HepG2 (cell line): ENCODE results near the gene JAKMIP2. TPM values are rescaled to one million over a fixed set of nuclear protein-coding genes. Genes with fewer than 3 reads are reported as not detected.

Source experiments
- ATAC-seq: fragments of 200-7000 bp; cut with Tn5 transposase; 3 replicates; pipeline ENCODE4 v1.9.1; 2020; ENCODE audit warnings: mild to moderate bottlenecking, moderate library complexity
- BruUV-seq: library from RNA; stranded (reverse); fragments of 400-500 nt; replicated peaks from 2 replicates; lab custom pipeline; 2021; lab: Mats Ljungman, UMichigan
- CTCF ChIA-PET: fragments of 300-600 bp; formaldehyde crosslinking; extraction: SDS; loops from one replicate; lab custom pipeline; 2021; ENCODE audit warnings: low total read pairs, inconsistent platforms, low intra/inter-chr PET ratio; lab: Yijun Ruan, JAX
- POLR2A ChIA-PET: fragments of 350-600 bp; sonication (Branson Sonifier 250); formaldehyde crosslinking; loops from one replicate; lab custom pipeline; 2020; ENCODE audit warnings: antibody characterized with exemption, inconsistent platforms; lab: Yijun Ruan, JAX
- DNase-seq: peaks from one replicate; pipeline ENCODE4 v3.0.0-alpha.2; 2015; ENCODE audit warnings: low spot score
- FAIRE-seq: peaks from 3 replicates; lab custom pipeline; 2011; peaks lifted over from hg19 to GRCh38; lab: Jason Lieb, UNC
- H2AFZ ChIP-seq: one replicate; pipeline ENCODE4 v1.6.1; 2011; ENCODE audit warnings: low read length, inconsistent platforms
- H3K27ac ChIP-seq: fragments of 300-600 bp; 3 replicates; pipeline ENCODE4 v1.8.0; 2011; ENCODE audit warnings: mixed run types, mild to moderate bottlenecking, mixed read lengths, low read length, inconsistent platforms; ENCODE audit not compliant: insufficient read depth; ENCODE audit errors: extremely low read length
- H3K27me3 ChIP-seq, 2 experiments: fragments of 200-600 bp in 1 of 2; 2 replicates in 1 of 2; 3 replicates in 1 of 2; pipeline versions ENCODE4 v1.6.0 to v1.8.0; 2011; ENCODE audit warnings: low read length in 2 of 2, mild to moderate bottlenecking in 2 of 2, moderate library complexity in 2 of 2, inconsistent platforms in 1 of 2; ENCODE audit not compliant: insufficient read depth in 2 of 2, control insufficient read depth in 1 of 2
- H3K36me3 ChIP-seq, 2 experiments: fragments of 200-600 bp in 1 of 2; replicated peaks in 1 of 2; 2 replicates in 1 of 2; 3 replicates in 1 of 2; pipeline versions ENCODE4 v1.5.1 to v1.8.0; 2011; ENCODE audit warnings: low read length in 2 of 2, inconsistent platforms in 1 of 2; ENCODE audit not compliant: insufficient read depth in 2 of 2, control insufficient read depth in 1 of 2
- H3K4me1 ChIP-seq: 2 replicates; pipeline ENCODE4 v1.5.1; 2012; ENCODE audit warnings: low read length, inconsistent platforms; ENCODE audit not compliant: insufficient read depth
- H3K4me2 ChIP-seq: 2 replicates; pipeline ENCODE4 v1.6.0; 2011; ENCODE audit warnings: low read depth, low read length, inconsistent platforms
- H3K4me3 ChIP-seq, 3 experiments: fragments of 200-600 bp in 1 of 3; sonication (generic), shearing (Covaris generic) in 1 of 3; replicated peaks in 1 of 3; 2 replicates each; pipeline ENCODE4 v1.5.1; 2011 to 2016; ENCODE audit warnings: low read length in 3 of 3, inconsistent platforms in 2 of 3, low read depth in 2 of 3, mild to moderate bottlenecking in 2 of 3, control low read depth in 1 of 3, mixed read lengths in 1 of 3; ENCODE audit not compliant: insufficient read depth in 1 of 3
- H3K79me2 ChIP-seq: one replicate; pipeline ENCODE4 v1.6.1; 2011; ENCODE audit warnings: low read length, inconsistent platforms; ENCODE audit not compliant: insufficient read depth
- H3K9ac ChIP-seq: 2 replicates; pipeline ENCODE4 v1.6.0; 2011; ENCODE audit warnings: mild to moderate bottlenecking, low read depth, low read length, inconsistent platforms; ENCODE audit not compliant: insufficient read depth
- H3K9me3 ChIP-seq: 2 replicates; pipeline ENCODE4 v1.5.1; 2012; ENCODE audit warnings: mild to moderate bottlenecking, low read length
- H4K20me1 ChIP-seq: 2 replicates; pipeline ENCODE4 v1.6.0; 2011; ENCODE audit warnings: inconsistent platforms, mild to moderate bottlenecking, low read length, moderate library complexity; ENCODE audit not compliant: insufficient read depth
- DRAP1 ChIP-seq: IDR thresholded peaks from 2 replicates; pipeline ENCODE4 v1.6.1; 2016; ENCODE audit warnings: missing genetic modification reagents, missing compliant biosample characterization
- ERF ChIP-seq: IDR thresholded peaks from 2 replicates; pipeline ENCODE4 v1.6.1; 2018; ENCODE audit warnings: missing biosample characterization, missing genetic modification reagents
- KDM1A ChIP-seq: IDR thresholded peaks from 2 replicates; pipeline ENCODE4 v1.6.1; 2016; ENCODE audit warnings: missing compliant biosample characterization
- NBN ChIP-seq: fragments of 450-650 bp; conservative IDR thresholded peaks from 2 replicates; pipeline ENCODE4 v1.6.1; 2017
- PAXIP1 ChIP-seq: sonication (generic); formaldehyde crosslinking; conservative IDR thresholded peaks from 2 replicates; pipeline ENCODE4 v1.4.0; 2020; ENCODE audit warnings: mild to moderate bottlenecking, missing genetic modification reagents, moderate library complexity
- RORA ChIP-seq: sonication (generic); formaldehyde crosslinking; IDR thresholded peaks from 2 replicates; pipeline ENCODE4 v1.5.0; 2020; ENCODE audit warnings: mild to moderate bottlenecking, missing genetic modification reagents, moderate library complexity
- ZSCAN29 ChIP-seq: sonication (generic); formaldehyde crosslinking; conservative IDR thresholded peaks from 2 replicates; pipeline ENCODE4 v1.4.0; 2020; ENCODE audit warnings: mild to moderate bottlenecking, missing genetic modification reagents
- WGBS: methylation state at CpG from one replicate; pipeline ENCODE4 v1.1.6; 2017; ENCODE audit warnings: low lambda C conversion rate; 5-methylcytosine and 5-hydroxymethylcytosine counted together
- in situ Hi-C: cut with HindIII; loops from 2 replicates; pipeline ENCODE4 v1.10.0; 2017; ENCODE audit warnings: low pct_unique_long_range_greater_than_20kb; ENCODE audit not compliant: extremely low pct_ligation_motif_present
- intact Hi-C: fragments of 100-400 bp; cut with micrococcal nuclease; formaldehyde crosslinking; loops from one replicate; pipeline ENCODE4 v1.10.0; 2022; ENCODE audit not compliant: unreplicated experiment
- polyA plus RNA-seq, 8 experiments: library from polyadenylated mRNA; depleted of rRNA in 3 of 8; stranded (reverse) in 7 of 8; unstranded in 1 of 8; fragments of >200 nt; fragmentation: Illumina TruSeq in 4 of 8; extraction: Trizol in 4 of 8; gene quantifications; 2 replicates each; pipeline versions ENCODE4 v1.2.1 to v1.2.3, GENCODE V29; 2011 to 2016; ENCODE audit warnings: low read depth in 4 of 8, missing spikeins in 1 of 8, mixed read lengths in 1 of 8; ENCODE audit not compliant: insufficient read depth in 1 of 8
- total RNA-seq, 5 experiments: library from RNA; depleted of rRNA; stranded (reverse); fragments of >200 nt; fragmentation: Illumina TruSeq; extraction: Trizol; gene quantifications; 2 replicates each; pipeline ENCODE4 v1.2.3, GENCODE V29; 2016; ENCODE audit warnings: low read depth in 1 of 5
- TF ChIP-seq, protein P1 (sequence below): sonication (generic); formaldehyde crosslinking; IDR thresholded peaks from 2 replicates; pipeline ENCODE4 v1.5.1; 2020; ENCODE audit warnings: mild to moderate bottlenecking, missing genetic modification reagents
- TF ChIP-seq, protein P2 (sequence below): sonication (generic); formaldehyde crosslinking; IDR thresholded peaks from 2 replicates; pipeline ENCODE4 v1.4.0; 2020; ENCODE audit warnings: missing genetic modification reagents, borderline replicate concordance
- TF ChIP-seq, protein P3 (sequence below): sonication (generic); formaldehyde crosslinking; IDR thresholded peaks from 2 replicates; pipeline ENCODE4 v1.4.0; 2020; ENCODE audit warnings: missing genetic modification reagents

Gene JAKMIP2
- total and polyA plus RNA-seq, 2 of the 13 experiments (the other 11 are each of a cell fraction or from before 2014, with no cell fraction given) = 0.04 to 2.1 TPM

DNA sequence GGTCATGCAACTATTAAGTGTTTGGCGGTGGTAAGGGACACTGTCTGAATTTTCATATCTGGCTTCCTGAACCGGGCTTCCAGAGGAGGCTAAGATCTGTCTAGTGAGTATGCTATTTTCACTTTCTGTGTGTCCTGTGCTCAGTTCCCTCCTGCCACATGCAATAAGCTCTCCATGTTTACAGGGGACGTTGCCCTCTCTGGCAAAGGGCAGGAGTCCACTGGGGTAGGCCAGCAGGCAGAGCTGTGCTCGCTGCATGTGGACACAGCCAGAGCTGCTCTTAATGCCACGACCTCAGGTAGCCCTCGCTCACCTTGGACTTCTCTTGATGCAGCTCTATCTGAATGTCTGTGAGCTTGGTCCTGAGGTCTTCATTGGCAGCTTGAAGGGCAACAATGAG is 111.2 kb downstream of the JAKMIP2 start:
- no TSS peak for BruUV-seq
- Histone ChIP-seq H2AFZ (no peak overlapping the region), H3K27me3 (no peaks in the 10 kb centered on the region), H3K79me2 (no peaks in the 10 kb centered on the region), H3K9me3 (no peaks in the 10 kb centered on the region), H3K4me3 (no peak overlapping the region), H3K36me3 (no peaks in the 10 kb centered on the region), H3K27ac (peak overlapping the region; percentile 64), H3K4me2 (peak overlapping the region; percentile 48), H3K4me1 (peaks cover 34% of the 10 kb centered on the region), H4K20me1 (no peaks in the 10 kb centered on the region), H3K9ac (no peak overlapping the region)
- POLR2A ChIA-PET = no interaction called here
- ATAC-seq = peak; percentile 99
- CTCF ChIA-PET = no interaction called here
- in situ Hi-C loops (loop anchor here (5.0 kb wide), 1 partner anchor 44 kb away; no protein-coding TSS in a partner anchor), intact Hi-C loops (no loop called here)
- peak; percentile 43 for DNase-seq
- WGBS = 15% methylated on average over 6 of the region's 6 CpGs
- no peak for FAIRE-seq
- peak; percentile 88 for TF ChIP-seq PAXIP1 (CRISPR knock-in tag)
- no peak for TF ChIP-seq ZSCAN29
- TF ChIP-seq DRAP1 (CRISPR knock-in tag) = no peak
- TF ChIP-seq, protein P1, sequence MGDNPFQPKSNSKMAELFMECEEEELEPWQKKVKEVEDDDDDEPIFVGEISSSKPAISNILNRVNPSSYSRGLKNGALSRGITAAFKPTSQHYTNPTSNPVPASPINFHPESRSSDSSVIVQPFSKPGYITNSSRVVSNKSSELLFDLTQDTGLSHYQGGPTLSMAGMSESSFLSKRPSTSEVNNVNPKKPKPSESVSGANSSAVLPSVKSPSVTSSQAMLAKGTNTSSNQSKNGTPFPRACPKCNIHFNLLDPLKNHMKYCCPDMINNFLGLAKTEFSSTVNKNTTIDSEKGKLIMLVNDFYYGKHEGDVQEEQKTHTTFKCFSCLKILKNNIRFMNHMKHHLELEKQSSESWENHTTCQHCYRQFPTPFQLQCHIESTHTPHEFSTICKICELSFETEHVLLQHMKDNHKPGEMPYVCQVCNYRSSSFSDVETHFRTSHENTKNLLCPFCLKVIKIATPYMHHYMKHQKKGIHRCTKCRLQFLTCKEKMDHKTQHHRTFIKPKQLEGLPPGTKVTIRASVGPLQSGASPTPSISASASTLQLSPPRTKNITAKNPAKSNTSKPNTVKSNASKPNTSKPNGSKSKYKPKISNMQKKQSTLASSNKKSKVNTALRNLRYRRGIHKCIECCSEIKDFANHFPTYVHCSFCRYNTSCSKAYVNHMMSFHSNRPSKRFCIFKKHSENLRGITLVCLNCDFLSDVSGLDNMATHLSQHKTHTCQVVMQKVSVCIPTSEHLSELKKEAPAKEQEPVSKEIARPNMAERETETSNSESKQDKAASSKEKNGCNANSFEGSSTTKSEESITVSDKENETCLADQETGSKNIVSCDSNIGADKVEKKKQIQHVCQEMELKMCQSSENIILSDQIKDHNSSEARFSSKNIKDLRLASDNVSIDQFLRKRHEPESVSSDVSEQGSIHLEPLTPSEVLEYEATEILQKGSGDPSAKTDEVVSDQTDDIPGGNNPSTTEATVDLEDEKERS (CRISPR knock-in tag) = peak; percentile 82; the same call in 1 of the 2 replicates
- TF ChIP-seq RORA (CRISPR knock-in tag) = no peak
- TF ChIP-seq KDM1A (CRISPR knock-in tag) = peak; percentile 70
- TF ChIP-seq ERF = 0 out of 2 replicates have a peak, but pooled peaks have one; percentile 42
- TF ChIP-seq, protein P2, sequence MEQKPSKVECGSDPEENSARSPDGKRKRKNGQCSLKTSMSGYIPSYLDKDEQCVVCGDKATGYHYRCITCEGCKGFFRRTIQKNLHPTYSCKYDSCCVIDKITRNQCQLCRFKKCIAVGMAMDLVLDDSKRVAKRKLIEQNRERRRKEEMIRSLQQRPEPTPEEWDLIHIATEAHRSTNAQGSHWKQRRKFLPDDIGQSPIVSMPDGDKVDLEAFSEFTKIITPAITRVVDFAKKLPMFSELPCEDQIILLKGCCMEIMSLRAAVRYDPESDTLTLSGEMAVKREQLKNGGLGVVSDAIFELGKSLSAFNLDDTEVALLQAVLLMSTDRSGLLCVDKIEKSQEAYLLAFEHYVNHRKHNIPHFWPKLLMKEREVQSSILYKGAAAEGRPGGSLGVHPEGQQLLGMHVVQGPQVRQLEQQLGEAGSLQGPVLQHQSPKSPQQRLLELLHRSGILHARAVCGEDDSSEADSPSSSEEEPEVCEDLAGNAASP (CRISPR knock-in tag) = peak; percentile 91
- TF ChIP-seq, protein P3, sequence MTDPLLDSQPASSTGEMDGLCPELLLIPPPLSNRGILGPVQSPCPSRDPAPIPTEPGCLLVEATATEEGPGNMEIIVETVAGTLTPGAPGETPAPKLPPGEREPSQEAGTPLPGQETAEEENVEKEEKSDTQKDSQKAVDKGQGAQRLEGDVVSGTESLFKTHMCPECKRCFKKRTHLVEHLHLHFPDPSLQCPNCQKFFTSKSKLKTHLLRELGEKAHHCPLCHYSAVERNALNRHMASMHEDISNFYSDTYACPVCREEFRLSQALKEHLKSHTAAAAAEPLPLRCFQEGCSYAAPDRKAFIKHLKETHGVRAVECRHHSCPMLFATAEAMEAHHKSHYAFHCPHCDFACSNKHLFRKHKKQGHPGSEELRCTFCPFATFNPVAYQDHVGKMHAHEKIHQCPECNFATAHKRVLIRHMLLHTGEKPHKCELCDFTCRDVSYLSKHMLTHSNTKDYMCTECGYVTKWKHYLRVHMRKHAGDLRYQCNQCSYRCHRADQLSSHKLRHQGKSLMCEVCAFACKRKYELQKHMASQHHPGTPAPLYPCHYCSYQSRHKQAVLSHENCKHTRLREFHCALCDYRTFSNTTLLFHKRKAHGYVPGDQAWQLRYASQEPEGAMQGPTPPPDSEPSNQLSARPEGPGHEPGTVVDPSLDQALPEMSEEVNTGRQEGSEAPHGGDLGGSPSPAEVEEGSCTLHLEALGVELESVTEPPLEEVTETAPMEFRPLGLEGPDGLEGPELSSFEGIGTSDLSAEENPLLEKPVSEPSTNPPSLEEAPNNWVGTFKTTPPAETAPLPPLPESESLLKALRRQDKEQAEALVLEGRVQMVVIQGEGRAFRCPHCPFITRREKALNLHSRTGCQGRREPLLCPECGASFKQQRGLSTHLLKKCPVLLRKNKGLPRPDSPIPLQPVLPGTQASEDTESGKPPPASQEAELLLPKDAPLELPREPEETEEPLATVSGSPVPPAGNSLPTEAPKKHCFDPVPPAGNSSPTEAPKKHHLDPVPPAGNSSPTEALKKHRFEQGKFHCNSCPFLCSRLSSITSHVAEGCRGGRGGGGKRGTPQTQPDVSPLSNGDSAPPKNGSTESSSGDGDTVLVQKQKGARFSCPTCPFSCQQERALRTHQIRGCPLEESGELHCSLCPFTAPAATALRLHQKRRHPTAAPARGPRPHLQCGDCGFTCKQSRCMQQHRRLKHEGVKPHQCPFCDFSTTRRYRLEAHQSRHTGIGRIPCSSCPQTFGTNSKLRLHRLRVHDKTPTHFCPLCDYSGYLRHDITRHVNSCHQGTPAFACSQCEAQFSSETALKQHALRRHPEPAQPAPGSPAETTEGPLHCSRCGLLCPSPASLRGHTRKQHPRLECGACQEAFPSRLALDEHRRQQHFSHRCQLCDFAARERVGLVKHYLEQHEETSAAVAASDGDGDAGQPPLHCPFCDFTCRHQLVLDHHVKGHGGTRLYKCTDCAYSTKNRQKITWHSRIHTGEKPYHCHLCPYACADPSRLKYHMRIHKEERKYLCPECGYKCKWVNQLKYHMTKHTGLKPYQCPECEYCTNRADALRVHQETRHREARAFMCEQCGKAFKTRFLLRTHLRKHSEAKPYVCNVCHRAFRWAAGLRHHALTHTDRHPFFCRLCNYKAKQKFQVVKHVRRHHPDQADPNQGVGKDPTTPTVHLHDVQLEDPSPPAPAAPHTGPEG (CRISPR knock-in tag) = no peak
- TF ChIP-seq NBN = no peak
